HEK293T (cell line): ENCODE results near the gene FGGY.

Experiments
- BHLHE40 ChIP-seq: fragments of 450-650 bp; IDR thresholded peaks from 2 replicates; pipeline ENCODE4 v1.6.1; 2016; ENCODE audit warnings: mild to moderate bottlenecking, moderate library complexity, borderline replicate concordance
- ELF4 ChIP-seq: fragments of 450-650 bp; IDR thresholded peaks from 2 replicates; pipeline ENCODE4 v1.6.1; 2017; ENCODE audit warnings: antibody characterized with exemption
- FOXM1 ChIP-seq: fragments of 450-650 bp; IDR thresholded peaks from 2 replicates; pipeline ENCODE4 v1.6.1; 2017; ENCODE audit warnings: mild to moderate bottlenecking, borderline replicate concordance
- L3MBTL2 ChIP-seq: fragments of 450-650 bp; conservative IDR thresholded peaks from 2 replicates; pipeline ENCODE4 v1.6.1; 2016; ENCODE audit warnings: mild to moderate bottlenecking
- NFRKB ChIP-seq: fragments of 450-650 bp; IDR thresholded peaks from 2 replicates; pipeline ENCODE4 v1.6.1; 2016; ENCODE audit warnings: mild to moderate bottlenecking, moderate library complexity
- SUZ12 ChIP-seq: fragments of 450-650 bp; IDR thresholded peaks from 2 replicates; pipeline ENCODE4 v1.6.1; 2016; ENCODE audit warnings: mild to moderate bottlenecking
- TARDBP ChIP-seq: fragments of 450-650 bp; IDR thresholded peaks from 2 replicates; pipeline ENCODE4 v1.6.1; 2016
- TF ChIP-seq, protein P1 (sequence below): fragments of 450-650 bp; IDR thresholded peaks from 2 replicates; pipeline ENCODE4 v1.6.1; 2016

DNA sequence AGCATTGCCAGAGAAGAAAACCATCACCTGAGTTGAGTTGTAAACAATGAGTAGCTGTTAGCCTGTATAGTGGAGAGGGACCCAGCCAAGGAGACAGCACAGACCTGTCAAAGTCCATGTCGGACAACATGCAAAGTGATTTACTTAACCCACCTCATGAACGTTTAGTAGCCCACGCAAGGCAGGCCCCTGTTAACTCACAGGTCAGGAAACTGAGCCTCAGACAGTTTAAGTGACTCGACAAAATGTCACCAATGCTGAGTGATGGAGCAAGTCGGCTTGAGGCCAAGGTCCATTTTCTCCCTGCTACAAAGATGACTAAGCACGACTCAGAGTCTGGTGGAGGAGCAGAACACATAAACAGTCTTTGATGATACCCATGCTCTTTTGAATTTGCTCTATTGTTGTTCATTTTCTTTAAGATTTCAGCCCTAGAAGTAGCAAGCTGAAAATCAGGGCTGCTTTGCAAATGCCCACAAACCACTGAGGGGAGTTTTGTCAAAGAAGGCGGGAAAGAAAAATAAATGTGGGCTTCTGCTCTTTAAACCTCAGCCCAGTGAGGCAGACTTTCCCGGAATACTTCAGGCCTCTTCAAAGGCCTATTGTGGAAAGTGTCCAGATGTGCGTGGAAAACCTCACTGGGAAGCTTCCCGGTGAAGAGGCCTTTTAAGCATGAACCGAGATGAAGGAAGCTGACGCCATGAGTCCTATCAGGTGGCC is 434.0 kb downstream of the FGGY start:
- no peak for TF ChIP-seq TARDBP
- no peak for TF ChIP-seq SUZ12
- TF ChIP-seq L3MBTL2: 0 out of 2 replicates have a peak, but pooled peaks have one; percentile 9
- TF ChIP-seq FOXM1: no peak
- no peak for TF ChIP-seq NFRKB
- TF ChIP-seq, protein P1, sequence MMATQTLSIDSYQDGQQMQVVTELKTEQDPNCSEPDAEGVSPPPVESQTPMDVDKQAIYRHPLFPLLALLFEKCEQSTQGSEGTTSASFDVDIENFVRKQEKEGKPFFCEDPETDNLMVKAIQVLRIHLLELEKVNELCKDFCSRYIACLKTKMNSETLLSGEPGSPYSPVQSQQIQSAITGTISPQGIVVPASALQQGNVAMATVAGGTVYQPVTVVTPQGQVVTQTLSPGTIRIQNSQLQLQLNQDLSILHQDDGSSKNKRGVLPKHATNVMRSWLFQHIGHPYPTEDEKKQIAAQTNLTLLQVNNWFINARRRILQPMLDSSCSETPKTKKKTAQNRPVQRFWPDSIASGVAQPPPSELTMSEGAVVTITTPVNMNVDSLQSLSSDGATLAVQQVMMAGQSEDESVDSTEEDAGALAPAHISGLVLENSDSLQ: no peak
- TF ChIP-seq ELF4: no peak
- TF ChIP-seq BHLHE40: no peak
